Endothelial cell of umbilical vein (primary cell): ENCODE measurements around the gene USH2A. TPM values are rescaled to one million over a fixed set of nuclear protein-coding genes. Genes with fewer than 3 reads are reported as not detected.

Experiments used
- BruUV-seq: library from RNA; stranded (reverse); fragments of 400-500 nt; replicated peaks from 2 replicates; lab custom pipeline; 2021; lab: Mats Ljungman, UMichigan
- CTCF ChIA-PET: fragments of 300-600, 350-600 bp; sonication (Branson Sonifier 250); formaldehyde crosslinking; loops from one replicate; lab custom pipeline; 2021; ENCODE audit warnings: antibody characterized with exemption, inconsistent platforms; lab: Charles Lee
- POLR2A ChIA-PET: fragments of 300-600, 350-600 bp; sonication (Branson Sonifier 250); formaldehyde crosslinking; loops from one replicate; lab custom pipeline; 2021; ENCODE audit warnings: antibody characterized with exemption, inconsistent platforms; lab: Charles Lee
- DNase-seq: peaks from one replicate; pipeline ENCODE4 v3.0.0-alpha.2; 2011; ENCODE audit warnings: low read depth, low spot score
- FAIRE-seq: peaks from 2 replicates; lab custom pipeline; 2011; peaks lifted over from hg19 to GRCh38; lab: Jason Lieb, UNC
- H2AFZ ChIP-seq: 2 replicates; pipeline ENCODE4 v1.6.0; 2012; ENCODE audit warnings: low read depth, low read length, control low read depth, inconsistent platforms
- H3K27ac ChIP-seq: 2 replicates; pipeline ENCODE4 v1.5.1; 2011; ENCODE audit warnings: low read depth, mild to moderate bottlenecking, control low read depth, low read length, moderate library complexity; ENCODE audit not compliant: insufficient read depth
- H3K27me3 ChIP-seq, 2 experiments: 2 replicates each; pipeline versions ENCODE4 v1.6.0 to v1.6.1; 2011; ENCODE audit warnings: low read length in 2 of 2, mixed read lengths in 1 of 2; ENCODE audit not compliant: control insufficient read depth in 2 of 2, insufficient read depth in 2 of 2
- H3K36me3 ChIP-seq, 2 experiments: 2 replicates in 1 of 2; 3 replicates in 1 of 2; pipeline ENCODE4 v1.5.1; 2011; ENCODE audit warnings: low read length in 2 of 2, mild to moderate bottlenecking in 1 of 2, moderate library complexity in 1 of 2; ENCODE audit not compliant: control insufficient read depth in 2 of 2, insufficient read depth in 2 of 2; ENCODE audit errors: extremely low read depth in 1 of 2
- H3K4me1 ChIP-seq: 3 replicates; pipeline ENCODE4 v1.5.1; 2011; ENCODE audit warnings: mild to moderate bottlenecking, low read length; ENCODE audit not compliant: control insufficient read depth, insufficient read depth; ENCODE audit errors: extremely low read depth
- H3K4me2 ChIP-seq: 2 replicates; pipeline ENCODE4 v1.6.1; 2011; ENCODE audit warnings: low read length, control low read depth, mixed read lengths; ENCODE audit not compliant: insufficient read depth
- H3K4me3 ChIP-seq, 3 experiments: fragments of 200-600 bp in 1 of 3; sonication (generic), shearing (Covaris generic) in 1 of 3; replicated peaks in 1 of 3; 2 replicates each; pipeline ENCODE4 v1.5.1; 2011 to 2016; ENCODE audit warnings: control low read depth in 3 of 3, low read length in 3 of 3, mild to moderate bottlenecking in 2 of 3, inconsistent platforms in 1 of 3, low read depth in 1 of 3, moderate library complexity in 1 of 3; ENCODE audit not compliant: insufficient read depth in 1 of 3
- H3K79me2 ChIP-seq: 2 replicates; pipeline ENCODE4 v1.6.0; 2012; ENCODE audit warnings: low read length, inconsistent platforms; ENCODE audit not compliant: control insufficient read depth, insufficient read depth
- H3K9ac ChIP-seq: replicated peaks from 2 replicates; pipeline ENCODE3; 2011; ENCODE audit warnings: low read length, control low read depth; ENCODE audit not compliant: insufficient read depth; ENCODE audit errors: extremely low read depth
- H3K9me1 ChIP-seq: replicated peaks from 3 replicates; pipeline ENCODE4 v1.6.0; 2011; ENCODE audit warnings: mild to moderate bottlenecking, low read length; ENCODE audit not compliant: control insufficient read depth, insufficient read depth; ENCODE audit errors: extremely low read depth
- H3K9me3 ChIP-seq: replicated peaks from 2 replicates; pipeline ENCODE4 v1.5.1; 2012; ENCODE audit warnings: low read length, inconsistent platforms; ENCODE audit not compliant: control insufficient read depth, insufficient read depth
- H4K20me1 ChIP-seq: replicated peaks from 2 replicates; pipeline ENCODE3; 2011; ENCODE audit warnings: mild to moderate bottlenecking, low read length; ENCODE audit not compliant: control insufficient read depth, insufficient read depth; ENCODE audit errors: extremely low read depth
- EZH2 ChIP-seq: IDR thresholded peaks from 2 replicates; pipeline ENCODE4 v1.6.1; 2012; ENCODE audit warnings: borderline replicate concordance, low read depth, mild to moderate bottlenecking, moderate library complexity, low read length, inconsistent platforms; ENCODE audit not compliant: severe bottlenecking
- FOS ChIP-seq: IDR thresholded peaks from 2 replicates; pipeline ENCODE4 v1.6.1; 2011; ENCODE audit warnings: mild to moderate bottlenecking, low read length, moderate library complexity, borderline replicate concordance; ENCODE audit not compliant: insufficient read depth
- GATA2 ChIP-seq: IDR thresholded peaks from 2 replicates; pipeline ENCODE4 v1.7.0; 2011; ENCODE audit warnings: low read depth, mild to moderate bottlenecking, moderate library complexity, mixed read lengths, low read length; ENCODE audit not compliant: insufficient read length, insufficient read depth
- JUN ChIP-seq: IDR thresholded peaks from 2 replicates; pipeline ENCODE4 v1.6.1; 2011; ENCODE audit warnings: borderline replicate concordance, low read depth; ENCODE audit not compliant: insufficient read length, insufficient read depth
- MYC ChIP-seq: IDR thresholded peaks from one replicate; pipeline ENCODE4 v1.6.1; 2011; ENCODE audit warnings: mild to moderate bottlenecking, low read depth, low read length
- POLR2A ChIP-seq: IDR thresholded peaks from 2 replicates; pipeline ENCODE4 v1.6.1; 2012; ENCODE audit warnings: low read depth, mild to moderate bottlenecking, control low read depth, low read length
- POLR2AphosphoS5 ChIP-seq: IDR thresholded peaks from 2 replicates; pipeline ENCODE4 v1.6.1; 2012; ENCODE audit warnings: low read depth, mild to moderate bottlenecking, control low read depth, low read length, moderate library complexity; ENCODE audit not compliant: insufficient read depth
- dilution Hi-C: fragments of 300-500 bp; cut with MboI; formaldehyde crosslinking; loops from one replicate; pipeline ENCODE4 v1.15.0; 2019; ENCODE audit warnings: low sequenced_read_pairs; ENCODE audit not compliant: extremely low pct_ligation_motif_present
- intact Hi-C: fragments of 100-400 bp; cut with micrococcal nuclease; formaldehyde crosslinking; loops from one replicate; pipeline ENCODE4 v1.10.0; 2022
- polyA plus RNA-seq, 4 experiments: library from polyadenylated mRNA; depleted of rRNA in 3 of 4; stranded (reverse) in 3 of 4; unstranded in 1 of 4; fragments of >200 nt; gene quantifications; 2 replicates each; pipeline versions ENCODE4 v1.2.1 to v1.2.3, GENCODE V29; 2011 to 2012; ENCODE audit warnings: missing spikeins in 1 of 4
- total RNA-seq: library from RNA; stranded (reverse); gene quantifications from 2 replicates; pipeline ENCODE4 v1.2.3, GENCODE V29; 2021
- TF ChIP-seq, protein P1 (sequence below): IDR thresholded peaks from 2 replicates; pipeline ENCODE4 v1.6.1; 2011; ENCODE audit not compliant: insufficient read depth, insufficient read length
- TF ChIP-seq, protein P2 (sequence below), 2 donors: IDR thresholded peaks; 1 replicate in 1 of 2; 2 replicates in 1 of 2; pipeline ENCODE4 v1.5.1; 2011; ENCODE audit warnings: low read length in 2 of 2, mild to moderate bottlenecking in 2 of 2, moderate library complexity in 2 of 2, control low read depth in 1 of 2, inconsistent platforms in 1 of 2, low read depth in 1 of 2; ENCODE audit not compliant: insufficient read depth in 1 of 2; ENCODE audit errors: extremely low read depth in 1 of 2

The USH2A gene
- total and polyA plus RNA-seq, 2 donors (not counting 3 experiments of a cell fraction or from before 2014, with no cell fraction given) = not detected

DNA sequence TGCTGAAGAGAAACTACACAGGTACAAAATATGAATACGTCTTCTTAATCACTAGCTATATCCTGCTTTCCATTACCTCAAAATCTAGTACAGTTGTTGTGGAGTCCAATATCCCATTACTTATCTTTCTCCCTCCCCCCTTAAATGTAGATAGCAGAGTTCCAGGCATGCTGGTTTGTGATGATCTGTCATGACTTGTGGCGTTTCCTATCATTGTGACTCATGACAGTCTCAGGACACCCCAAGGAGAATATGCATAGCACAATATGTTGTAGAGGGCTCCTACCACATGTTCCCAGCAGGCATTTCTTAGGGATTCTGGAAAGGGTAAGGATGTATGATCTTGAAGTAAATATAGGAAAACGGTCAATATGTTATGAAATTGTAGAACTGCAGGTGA, 206.9 kb downstream of the USH2A start:
- dilution Hi-C loops = no loop called here
- H2AFZ ChIP-seq = no peak overlapping the region
- no peaks in the 10 kb centered on the region for H3K4me1 ChIP-seq
- no peaks in the 10 kb centered on the region for H3K27me3 ChIP-seq
- DNase-seq (no peak), FAIRE-seq (no peak)
- no peaks in the 10 kb centered on the region for H3K36me3 ChIP-seq
- H3K79me2 ChIP-seq = no peaks in the 10 kb centered on the region
- ChIA-PET CTCF (no interaction called here), POLR2A (no interaction called here)
- H3K4me2 ChIP-seq = no peak overlapping the region
- H4K20me1 ChIP-seq = no peaks in the 10 kb centered on the region
- H3K27ac ChIP-seq = no peak overlapping the region
- TF ChIP-seq GATA2 (no peak), POLR2A (no peak), FOS (no peak), JUN (no peak), EZH2 (no peak), POLR2AphosphoS5 (no peak), MYC (no peak)
- TF ChIP-seq, protein P1, sequence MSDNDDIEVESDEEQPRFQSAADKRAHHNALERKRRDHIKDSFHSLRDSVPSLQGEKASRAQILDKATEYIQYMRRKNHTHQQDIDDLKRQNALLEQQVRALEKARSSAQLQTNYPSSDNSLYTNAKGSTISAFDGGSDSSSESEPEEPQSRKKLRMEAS = no peak
- TF ChIP-seq, protein P2, sequence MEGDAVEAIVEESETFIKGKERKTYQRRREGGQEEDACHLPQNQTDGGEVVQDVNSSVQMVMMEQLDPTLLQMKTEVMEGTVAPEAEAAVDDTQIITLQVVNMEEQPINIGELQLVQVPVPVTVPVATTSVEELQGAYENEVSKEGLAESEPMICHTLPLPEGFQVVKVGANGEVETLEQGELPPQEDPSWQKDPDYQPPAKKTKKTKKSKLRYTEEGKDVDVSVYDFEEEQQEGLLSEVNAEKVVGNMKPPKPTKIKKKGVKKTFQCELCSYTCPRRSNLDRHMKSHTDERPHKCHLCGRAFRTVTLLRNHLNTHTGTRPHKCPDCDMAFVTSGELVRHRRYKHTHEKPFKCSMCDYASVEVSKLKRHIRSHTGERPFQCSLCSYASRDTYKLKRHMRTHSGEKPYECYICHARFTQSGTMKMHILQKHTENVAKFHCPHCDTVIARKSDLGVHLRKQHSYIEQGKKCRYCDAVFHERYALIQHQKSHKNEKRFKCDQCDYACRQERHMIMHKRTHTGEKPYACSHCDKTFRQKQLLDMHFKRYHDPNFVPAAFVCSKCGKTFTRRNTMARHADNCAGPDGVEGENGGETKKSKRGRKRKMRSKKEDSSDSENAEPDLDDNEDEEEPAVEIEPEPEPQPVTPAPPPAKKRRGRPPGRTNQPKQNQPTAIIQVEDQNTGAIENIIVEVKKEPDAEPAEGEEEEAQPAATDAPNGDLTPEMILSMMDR (IDR thresholded peaks at IDR 0.05; ENCODE audit: extremely low read depth in 1 of 2, insufficient read depth in 1 of 2, low read depth in 1 of 2, low read length in 2 of 2) = no peak
- H3K9ac ChIP-seq = no peak overlapping the region
- no peak overlapping the region for H3K4me3 ChIP-seq
- no TSS peak for BruUV-seq
- intact Hi-C loops = no loop called here
- H3K9me3 ChIP-seq = no peaks in the 10 kb centered on the region
- no peaks in the 10 kb centered on the region for H3K9me1 ChIP-seq
